GM12878 (cell line): Measurements from ENCODE around the gene RBBP8NL. TPM values are rescaled to one million over a fixed set of nuclear protein-coding genes. Genes with fewer than 3 reads are reported as not detected.

ENCODE experiments used
- ATAC-seq: fragments of 200-7000 bp; cut with Tn5 transposase; 3 replicates; pipeline ENCODE4 v1.9.1; 2020; ENCODE audit warnings: mild to moderate bottlenecking, moderate library complexity
- BruUV-seq: library from RNA; stranded (reverse); fragments of 400-500 nt; replicated peaks from 2 replicates; lab custom pipeline; 2021; lab: Mats Ljungman, UMichigan
- CTCF ChIA-PET: fragments of 300-600 bp; sonication (Branson Sonifier 250); formaldehyde crosslinking; extraction: SDS; loops from one replicate; lab custom pipeline; 2021; ENCODE audit warnings: inconsistent platforms; lab: Yijun Ruan, JAX
- POLR2A ChIA-PET: fragments of 350-600 bp; formaldehyde crosslinking; extraction: SDS; loops from one replicate; lab custom pipeline; 2021; ENCODE audit warnings: inconsistent platforms; lab: Charles Lee
- RAD21 ChIA-PET: fragments of 300-600 bp; sonication (Branson Sonifier 250); formaldehyde crosslinking; loops from one replicate; lab custom pipeline; 2023; ENCODE audit warnings: antibody characterized with exemption; ENCODE audit not compliant: unreplicated experiment; lab: Charles Lee
- SMC1A ChIA-PET: fragments of 300-600 bp; sonication (Branson Sonifier 250); formaldehyde crosslinking; loops from one replicate; lab custom pipeline; 2023; ENCODE audit not compliant: unreplicated experiment, uncharacterized antibody; lab: Charles Lee
- DNase-seq: peaks from one replicate; pipeline ENCODE4 v3.0.0-alpha.2; 2011; ENCODE audit warnings: low read depth, low spot score
- FAIRE-seq: peaks from 3 replicates; lab custom pipeline; 2011; peaks lifted over from hg19 to GRCh38; lab: Jason Lieb, UNC
- H2AFZ ChIP-seq: 2 replicates; pipeline ENCODE4 v1.6.0; 2011; ENCODE audit warnings: low read depth, low read length, control low read depth; ENCODE audit not compliant: control insufficient read depth
- H3K27ac ChIP-seq: 2 replicates; pipeline ENCODE4 v1.5.1; 2011; ENCODE audit warnings: control low read depth; ENCODE audit not compliant: control insufficient read depth, insufficient read depth
- H3K27me3 ChIP-seq, 2 experiments: replicated peaks in 1 of 2; 2 replicates each; pipeline versions ENCODE4 v1.6.0 to v1.6.1; 2011; ENCODE audit warnings: low read length in 1 of 2; ENCODE audit not compliant: control insufficient read depth in 2 of 2, insufficient read depth in 2 of 2
- H3K36me3 ChIP-seq, 2 experiments: 2 replicates each; pipeline ENCODE4 v1.5.1; 2011; ENCODE audit warnings: low read length in 1 of 2; ENCODE audit not compliant: control insufficient read depth in 2 of 2, insufficient read depth in 2 of 2
- H3K4me1 ChIP-seq: 2 replicates; pipeline ENCODE4 v1.6.1; 2011; ENCODE audit warnings: mild to moderate bottlenecking, low read length, moderate library complexity, mixed read lengths; ENCODE audit not compliant: control insufficient read depth, insufficient read depth
- H3K4me2 ChIP-seq: 2 replicates; pipeline ENCODE4 v1.6.0; 2011; ENCODE audit warnings: control low read depth; ENCODE audit not compliant: control insufficient read depth, insufficient read depth
- H3K4me3 ChIP-seq: fragments of 200-600 bp; sonication (generic); 2 replicates; pipeline ENCODE4 v1.5.1; 2016
- H3K79me2 ChIP-seq: 2 replicates; pipeline ENCODE4 v1.6.0; 2011; ENCODE audit warnings: low read length; ENCODE audit not compliant: control insufficient read depth, insufficient read depth
- H3K9ac ChIP-seq: 2 replicates; pipeline ENCODE4 v1.8.0; 2011; ENCODE audit warnings: low read length, control low read depth, mixed read lengths; ENCODE audit not compliant: control insufficient read depth, insufficient read depth
- H3K9me3 ChIP-seq: replicated peaks from 3 replicates; pipeline ENCODE4 v1.5.1; 2011; ENCODE audit warnings: mild to moderate bottlenecking, low read length; ENCODE audit not compliant: control insufficient read depth, insufficient read depth
- H4K20me1 ChIP-seq: 2 replicates; pipeline ENCODE4 v1.6.0; 2011; ENCODE audit not compliant: control insufficient read depth, insufficient read depth
- BRCA1 ChIP-seq: IDR thresholded peaks from 2 replicates; pipeline ENCODE4 v1.6.1; 2011; ENCODE audit warnings: low read depth, low read length, improper control_type of control experiment
- EP300 ChIP-seq, 2 experiments: fragments of 150-350 bp in 1 of 2; IDR thresholded peaks; 2 replicates each; pipeline ENCODE4 v1.6.1; 2011 to 2012; ENCODE audit warnings: low read depth in 2 of 2, low read length in 2 of 2, borderline replicate concordance in 1 of 2, improper control_type of control experiment in 1 of 2, inconsistent platforms in 1 of 2; ENCODE audit not compliant: control insufficient read depth in 1 of 2
- HDGF ChIP-seq: fragments of 450-650 bp; IDR thresholded peaks from 2 replicates; pipeline ENCODE4 v1.6.1; 2016; ENCODE audit warnings: antibody characterized with exemption
- MEF2B ChIP-seq: fragments of 450-650 bp; IDR thresholded peaks from 2 replicates; pipeline ENCODE4 v1.6.1; 2018; ENCODE audit warnings: mild to moderate bottlenecking, moderate library complexity; ENCODE audit not compliant: partially characterized antibody, poor library complexity, severe bottlenecking
- MTA2 ChIP-seq: fragments of 450-650 bp; IDR thresholded peaks from 2 replicates; pipeline ENCODE4 v1.6.1; 2016; ENCODE audit warnings: low read depth, mild to moderate bottlenecking, moderate library complexity
- POLR2A ChIP-seq: IDR thresholded peaks from 2 replicates; pipeline ENCODE4 v1.6.1; 2011; ENCODE audit warnings: low read depth, mild to moderate bottlenecking, low read length
- RB1 ChIP-seq: fragments of 450-650 bp; formaldehyde crosslinking; IDR thresholded peaks from 2 replicates; pipeline ENCODE4 v1.6.1; 2017; ENCODE audit warnings: mild to moderate bottlenecking, borderline replicate concordance
- YBX1 ChIP-seq: fragments of 450-650 bp; IDR thresholded peaks from 2 replicates; pipeline ENCODE4 v1.6.1; 2016; ENCODE audit warnings: antibody characterized with exemption
- ZNF207 ChIP-seq: fragments of 450-650 bp; IDR thresholded peaks from 2 replicates; pipeline ENCODE4 v1.6.1; 2014; ENCODE audit warnings: antibody characterized with exemption, mild to moderate bottlenecking, borderline replicate concordance
- ZNF217 ChIP-seq: fragments of 450-650 bp; IDR thresholded peaks from 2 replicates; pipeline ENCODE4 v1.6.1; 2017; ENCODE audit warnings: antibody characterized with exemption, mild to moderate bottlenecking
- WGBS: methylation state at CpG from one replicate; pipeline ENCODE4 v1.1.6; 2016; ENCODE audit warnings: low lambda C conversion rate; ENCODE audit not compliant: insufficient replicate concordance, insufficient coverage; ENCODE audit errors: missing lambda C conversion rate; 5-methylcytosine and 5-hydroxymethylcytosine counted together
- in situ Hi-C: fragments of 300-500 bp; cut with MboI; formaldehyde crosslinking; loops from 9 replicates; pipeline ENCODE4 v1.14.3; 2018; ENCODE audit warnings: mixed read lengths
- intact Hi-C: fragments of 100-400 bp; cut with micrococcal nuclease; formaldehyde crosslinking; loops from one replicate; pipeline ENCODE4 v1.14.2; 2022; ENCODE audit not compliant: unreplicated experiment
- polyA plus RNA-seq, 11 experiments: library from polyadenylated mRNA; depleted of rRNA in 4 of 11; unstranded in 6 of 11; stranded (reverse) in 5 of 11; fragments of >200 nt; fragmentation: Nextera tagmentation in 4 of 11; fragmentation: Illumina TruSeq in 1 of 11; extraction: Ambion mirVana in 4 of 11; extraction: Trizol in 1 of 11; gene quantifications; 1 replicate in 1 of 11; 2 replicates in 10 of 11; pipeline versions ENCODE4 v1.2.1 to v1.2.3, GENCODE V29; 2011 to 2016; ENCODE audit warnings: inconsistent platforms in 2 of 11, missing spikeins in 2 of 11, low read depth in 1 of 11
- total RNA-seq, 4 experiments: library from RNA; depleted of rRNA in 3 of 4; stranded (reverse); fragments of >200 nt in 3 of 4; fragmentation: Illumina TruSeq in 1 of 4; extraction: Trizol in 1 of 4; gene quantifications; 2 replicates each; pipeline versions ENCODE4 v1.2.1 to v1.2.3, GENCODE V29; 2013 to 2021
- TF ChIP-seq, protein P1 (sequence below): IDR thresholded peaks from 2 replicates; pipeline ENCODE4 v1.6.1; 2011; ENCODE audit warnings: low read depth, low read length, improper control_type of control experiment, borderline replicate concordance
- TF ChIP-seq, protein P2 (sequence below): fragments of 450-650 bp; IDR thresholded peaks from 2 replicates; pipeline ENCODE4 v1.6.1; 2017; ENCODE audit warnings: borderline replicate concordance
- TF ChIP-seq, protein P3 (sequence below): fragments of 450-650 bp; IDR thresholded peaks from 2 replicates; pipeline ENCODE4 v1.6.1; 2018; ENCODE audit warnings: mild to moderate bottlenecking, low read depth, moderate library complexity; ENCODE audit not compliant: partially characterized antibody

RBBP8NL gene
- total and polyA plus RNA-seq, 10 of the 15 experiments (the other 5 are each of a cell fraction or from before 2014, with no cell fraction given) = not detected

DNA sequence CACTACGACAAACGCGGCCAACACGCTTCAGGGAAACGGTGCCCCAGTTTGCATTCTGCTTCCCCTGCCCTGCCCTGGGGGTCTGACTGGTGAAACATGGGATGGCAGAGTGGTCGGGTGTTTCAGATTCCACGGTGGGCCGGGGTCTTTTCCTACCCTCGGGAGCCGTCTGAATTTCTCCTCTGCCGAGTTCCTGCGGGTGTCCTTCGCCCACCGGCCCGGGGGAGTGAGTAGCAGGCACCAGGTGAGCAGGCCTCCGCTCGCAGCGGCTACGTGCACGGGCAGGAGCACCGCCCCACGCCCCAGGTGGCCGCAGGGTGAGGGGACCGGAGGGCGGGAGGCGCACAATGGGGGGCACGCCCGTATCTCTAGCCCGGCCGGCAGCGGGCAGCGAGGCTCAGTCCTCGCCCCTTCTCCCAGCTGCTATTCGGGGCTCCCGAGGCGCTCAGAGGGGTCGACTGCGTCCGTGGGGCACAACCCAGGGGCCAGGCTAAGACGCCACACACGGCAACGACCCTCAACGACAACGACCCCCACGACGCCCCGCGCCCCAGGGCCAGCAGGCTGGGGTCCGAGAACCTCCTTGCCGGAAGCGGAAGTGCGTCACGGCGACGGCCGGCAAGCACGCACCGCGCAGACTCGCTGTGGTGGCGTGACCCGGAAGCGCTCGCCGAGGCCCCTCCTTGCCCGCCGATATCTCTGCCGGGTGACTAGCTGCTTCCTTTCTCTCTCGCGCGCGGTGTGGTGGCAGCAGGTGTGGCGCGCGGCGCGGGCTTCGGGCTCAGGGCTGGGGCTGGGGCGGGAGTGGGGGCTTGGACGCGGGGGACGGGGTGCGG is 40.7 kb downstream of the RBBP8NL start, which contains the start of gene RPS21:
TSS of gene RPS21 (plus strand) at position 721 of the 836 bp plus-strand sequence. CDS start 236 bp downstream, outside the sequence.
- WGBS = under 1% methylated on average over 65 of the region's 83 CpGs
- DNase-seq (peak; percentile 54), FAIRE-seq (peak; percentile 90), ATAC-seq (peak; percentile 92)
- in situ Hi-C loops = loop anchor here (25.0 kb wide), 1 partner anchor 374 kb away; no protein-coding TSS in a partner anchor
- ChIA-PET CTCF (interaction anchor here (1.1 to 5.2 kb wide), 2 partner anchors 83 to 86 kb away, joined by 3 to 38 read pairs; partner anchors contain the start of gene ADRM1), RAD21 (interaction anchor here (0.6 to 1.5 kb wide), 3 partner anchors 10 to 418 kb away, joined by 3 to 6 read pairs (median 4); partner anchors contain the start of gene OGFR), POLR2A (interaction anchor here (0.6 to 1.1 kb wide), 4 partner anchors 23 to 886 kb away, joined by 3 to 5 read pairs (median 4); partner anchors contain the start of genes ARFGAP1 and SLCO4A1), SMC1A (interaction anchor here (1.0 to 1.3 kb wide), 3 partner anchors 23 to 86 kb away, joined by 3 read pairs; no protein-coding TSS in a partner anchor)
- Histone ChIP-seq H3K4me3 (peak within 1 kb of the TSS; percentile 100), H3K79me2 (peaks cover 48% of the 10 kb centered on the region), H3K9me3 (no peaks in the 10 kb centered on the region), H3K27me3 (no peaks in the 10 kb centered on the region), H3K4me2 (peak within 1 kb of the TSS; percentile 85), H3K36me3 (peaks cover 9 to 12% of the 10 kb centered on the region in 2 experiments), H3K9ac (peak within 1 kb of the TSS; percentile 99), H4K20me1 (no peaks in the 10 kb centered on the region), H2AFZ (peak within 1 kb of the TSS; percentile 75), H3K27ac (peak within 1 kb of the TSS; percentile 93), H3K4me1 (peaks cover 4% of the 10 kb centered on the region)
- intact Hi-C loops = loop anchor here (1.0 to 10.0 kb wide), 5 partner anchors 84 to 372 kb away; partner anchors contain the start of genes ADRM1, LSM14B and MTG2
- TSS peak; percentile 90 for BruUV-seq
- no peak for TF ChIP-seq BRCA1
- TF ChIP-seq POLR2A = peak; percentile 94
- peak; percentile 71; the same call in 1 of the 2 replicates for TF ChIP-seq MTA2
- TF ChIP-seq MEF2B = peak; percentile 29
- TF ChIP-seq, protein P1, sequence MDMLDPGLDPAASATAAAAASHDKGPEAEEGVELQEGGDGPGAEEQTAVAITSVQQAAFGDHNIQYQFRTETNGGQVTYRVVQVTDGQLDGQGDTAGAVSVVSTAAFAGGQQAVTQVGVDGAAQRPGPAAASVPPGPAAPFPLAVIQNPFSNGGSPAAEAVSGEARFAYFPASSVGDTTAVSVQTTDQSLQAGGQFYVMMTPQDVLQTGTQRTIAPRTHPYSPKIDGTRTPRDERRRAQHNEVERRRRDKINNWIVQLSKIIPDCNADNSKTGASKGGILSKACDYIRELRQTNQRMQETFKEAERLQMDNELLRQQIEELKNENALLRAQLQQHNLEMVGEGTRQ = no peak; the same call in 1 of the 2 replicates
- TF ChIP-seq YBX1 = no peak
- TF ChIP-seq ZNF207 = no peak
- TF ChIP-seq EP300 (IDR thresholded peaks at IDR 0.05; ENCODE audit: borderline replicate concordance in 1 of 2, control insufficient read depth in 1 of 2, low read depth in 2 of 2, low read length in 2 of 2) = no peak
- no peak for TF ChIP-seq HDGF
- TF ChIP-seq, protein P2, sequence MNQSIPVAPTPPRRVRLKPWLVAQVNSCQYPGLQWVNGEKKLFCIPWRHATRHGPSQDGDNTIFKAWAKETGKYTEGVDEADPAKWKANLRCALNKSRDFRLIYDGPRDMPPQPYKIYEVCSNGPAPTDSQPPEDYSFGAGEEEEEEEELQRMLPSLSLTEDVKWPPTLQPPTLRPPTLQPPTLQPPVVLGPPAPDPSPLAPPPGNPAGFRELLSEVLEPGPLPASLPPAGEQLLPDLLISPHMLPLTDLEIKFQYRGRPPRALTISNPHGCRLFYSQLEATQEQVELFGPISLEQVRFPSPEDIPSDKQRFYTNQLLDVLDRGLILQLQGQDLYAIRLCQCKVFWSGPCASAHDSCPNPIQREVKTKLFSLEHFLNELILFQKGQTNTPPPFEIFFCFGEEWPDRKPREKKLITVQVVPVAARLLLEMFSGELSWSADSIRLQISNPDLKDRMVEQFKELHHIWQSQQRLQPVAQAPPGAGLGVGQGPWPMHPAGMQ = no peak
- TF ChIP-seq RB1 = 0 out of 2 replicates have a peak, but pooled peaks have one; percentile 49
- TF ChIP-seq ZNF217 = no peak
- TF ChIP-seq, protein P3, sequence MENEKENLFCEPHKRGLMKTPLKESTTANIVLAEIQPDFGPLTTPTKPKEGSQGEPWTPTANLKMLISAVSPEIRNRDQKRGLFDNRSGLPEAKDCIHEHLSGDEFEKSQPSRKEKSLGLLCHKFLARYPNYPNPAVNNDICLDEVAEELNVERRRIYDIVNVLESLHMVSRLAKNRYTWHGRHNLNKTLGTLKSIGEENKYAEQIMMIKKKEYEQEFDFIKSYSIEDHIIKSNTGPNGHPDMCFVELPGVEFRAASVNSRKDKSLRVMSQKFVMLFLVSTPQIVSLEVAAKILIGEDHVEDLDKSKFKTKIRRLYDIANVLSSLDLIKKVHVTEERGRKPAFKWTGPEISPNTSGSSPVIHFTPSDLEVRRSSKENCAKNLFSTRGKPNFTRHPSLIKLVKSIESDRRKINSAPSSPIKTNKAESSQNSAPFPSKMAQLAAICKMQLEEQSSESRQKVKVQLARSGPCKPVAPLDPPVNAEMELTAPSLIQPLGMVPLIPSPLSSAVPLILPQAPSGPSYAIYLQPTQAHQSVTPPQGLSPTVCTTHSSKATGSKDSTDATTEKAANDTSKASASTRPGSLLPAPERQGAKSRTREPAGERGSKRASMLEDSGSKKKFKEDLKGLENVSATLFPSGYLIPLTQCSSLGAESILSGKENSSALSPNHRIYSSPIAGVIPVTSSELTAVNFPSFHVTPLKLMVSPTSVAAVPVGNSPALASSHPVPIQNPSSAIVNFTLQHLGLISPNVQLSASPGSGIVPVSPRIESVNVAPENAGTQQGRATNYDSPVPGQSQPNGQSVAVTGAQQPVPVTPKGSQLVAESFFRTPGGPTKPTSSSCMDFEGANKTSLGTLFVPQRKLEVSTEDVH = no peak
